ENCODE measurements around the gene RLN2.
"Not testable (repeated sequence)": the region's sequence is repeated elsewhere in the genome, so short reads cannot be mapped to it uniquely, and the experiment has no call there.

Gene RLN2

GRCh38 chr9:5303840-5304795 is at the start of gene RLN2:
TSS of gene RLN2 (minus strand) at chr9:5304716. CDS start at chr9:5304580, 136 bp downstream.
- not testable (repeated sequence) for H3K9ac ChIP-seq (ENCODE audit: low read length); H3K27me3 ChIP-seq (ENCODE audit: control insufficient read depth, insufficient read depth, low read length); H3K27ac ChIP-seq (ENCODE audit: low read depth, low read length); H3K36me3 ChIP-seq (ENCODE audit: control insufficient read depth, insufficient read depth, low read length); H3K4me1 ChIP-seq (ENCODE audit: control insufficient read depth, insufficient read depth, low read length); H3K9me3 ChIP-seq (ENCODE audit: control insufficient read depth, insufficient read depth, low read depth, low read length)
- H3K4me3 ChIP-seq (ENCODE audit: low read depth, low read length), result peak within 1 kb of the TSS; percentile 34; the same call in 1 of the 2 replicates

- Histone ChIP-seq H3K4me3 (ENCODE audit: low read depth, low read length) (no peak overlapping the region), H3K9me3 (ENCODE audit: control insufficient read depth, insufficient read depth, low read depth, low read length) (no peaks in the 10 kb centered on the region), H3K4me1 (ENCODE audit: control insufficient read depth, insufficient read depth, low read length) (no peaks in the 10 kb centered on the region), H3K27me3 (ENCODE audit: control insufficient read depth, insufficient read depth, low read length) (no peaks in the 10 kb centered on the region), H3K27ac (ENCODE audit: low read depth, low read length) (no peak overlapping the region), H3K36me3 (ENCODE audit: control insufficient read depth, insufficient read depth, low read length) (no peaks in the 10 kb centered on the region), H3K9ac (ENCODE audit: low read length) (no peak overlapping the region)
Measured at GRCh38 chr9:5354184-5354583, 49.7 kb upstream of the RLN2 start.

- no peak overlapping the region for H3K27ac ChIP-seq (ENCODE audit: low read depth, low read length)
- no peak overlapping the region for H3K9ac ChIP-seq (ENCODE audit: low read length)
Measured at GRCh38 chr9:5352637-5353248, 48.2 kb upstream of the RLN2 start.

GRCh38 chr9:5338992-5339981 is 34.8 kb upstream of the RLN2 start, which contains the start of gene RLN1:
TSS of gene RLN1 (minus strand) at chr9:5339876. CDS start at chr9:5339746, 130 bp downstream.
- H3K4me1 ChIP-seq (ENCODE audit: control insufficient read depth, insufficient read depth, low read length); H3K27me3 ChIP-seq (ENCODE audit: control insufficient read depth, insufficient read depth, low read length); H3K36me3 ChIP-seq (ENCODE audit: control insufficient read depth, insufficient read depth, low read length); H3K27ac ChIP-seq (ENCODE audit: low read depth, low read length); H3K9me3 ChIP-seq (ENCODE audit: control insufficient read depth, insufficient read depth, low read depth, low read length); H3K9ac ChIP-seq (ENCODE audit: low read length): not testable (repeated sequence)
- peak within 1 kb of the TSS; percentile 40 for H3K4me3 ChIP-seq (ENCODE audit: low read depth, low read length)

More at GRCh38 chr9:5352637-5353248, 48.2 kb upstream of the RLN2 start:
- H3K36me3 ChIP-seq (ENCODE audit: control insufficient read depth, insufficient read depth, low read length), result no peaks in the 10 kb centered on the region
- H3K4me1 ChIP-seq (ENCODE audit: control insufficient read depth, insufficient read depth, low read length), result no peaks in the 10 kb centered on the region
- no peaks in the 10 kb centered on the region for H3K27me3 ChIP-seq (ENCODE audit: control insufficient read depth, insufficient read depth, low read length)
- no peaks in the 10 kb centered on the region for H3K9me3 ChIP-seq (ENCODE audit: control insufficient read depth, insufficient read depth, low read depth, low read length)
- H3K4me3 ChIP-seq (ENCODE audit: low read depth, low read length), result no peak overlapping the region

- no peaks in the 10 kb centered on the region for H3K36me3 ChIP-seq (ENCODE audit: control insufficient read depth, insufficient read depth, low read length)
- no peaks in the 10 kb centered on the region for H3K27me3 ChIP-seq (ENCODE audit: control insufficient read depth, insufficient read depth, low read length)
- H3K9me3 ChIP-seq (ENCODE audit: control insufficient read depth, insufficient read depth, low read depth, low read length), result no peaks in the 10 kb centered on the region
- no peak overlapping the region for H3K27ac ChIP-seq (ENCODE audit: low read depth, low read length)
- no peak overlapping the region for H3K9ac ChIP-seq (ENCODE audit: low read length)
- no peak overlapping the region for H3K4me3 ChIP-seq (ENCODE audit: low read depth, low read length)
- no peaks in the 10 kb centered on the region for H3K4me1 ChIP-seq (ENCODE audit: control insufficient read depth, insufficient read depth, low read length)
Measured at GRCh38 chr9:5336688-5337087, 32.2 kb upstream of the RLN2 start.

GRCh38 chr9:5331276-5331675 is 26.8 kb upstream of the RLN2 start:
- H3K27me3 ChIP-seq (ENCODE audit: control insufficient read depth, insufficient read depth, low read length); H3K9me3 ChIP-seq (ENCODE audit: control insufficient read depth, insufficient read depth, low read depth, low read length); H3K9ac ChIP-seq (ENCODE audit: low read length); H3K36me3 ChIP-seq (ENCODE audit: control insufficient read depth, insufficient read depth, low read length); H3K4me3 ChIP-seq (ENCODE audit: low read depth, low read length); H3K27ac ChIP-seq (ENCODE audit: low read depth, low read length): not testable (repeated sequence)
- peaks cover 15% of the 10 kb centered on the region for H3K4me1 ChIP-seq (ENCODE audit: control insufficient read depth, insufficient read depth, low read length)

GRCh38 chr9:5326893-5327548 is 22.5 kb upstream of the RLN2 start:
- H3K9ac ChIP-seq (ENCODE audit: low read length), result no peak overlapping the region

GRCh38 chr9:5326187-5326586 is 21.7 kb upstream of the RLN2 start:
- H3K27ac ChIP-seq (ENCODE audit: low read depth, low read length), result no peak overlapping the region
- no peaks in the 10 kb centered on the region for H3K27me3 ChIP-seq (ENCODE audit: control insufficient read depth, insufficient read depth, low read length)
- H3K9ac ChIP-seq (ENCODE audit: low read length), result no peak overlapping the region
- H3K36me3 ChIP-seq (ENCODE audit: control insufficient read depth, insufficient read depth, low read length), result no peaks in the 10 kb centered on the region
- peaks cover 16% of the 10 kb centered on the region for H3K4me1 ChIP-seq (ENCODE audit: control insufficient read depth, insufficient read depth, low read length)
- no peak overlapping the region for H3K4me3 ChIP-seq (ENCODE audit: low read depth, low read length)
- H3K9me3 ChIP-seq (ENCODE audit: control insufficient read depth, insufficient read depth, low read depth, low read length), result no peaks in the 10 kb centered on the region

More at GRCh38 chr9:5326893-5327548, 22.5 kb upstream of the RLN2 start:
- H3K4me3 ChIP-seq (ENCODE audit: low read depth, low read length), result peak overlapping the region; percentile 50
- H3K4me1 ChIP-seq (ENCODE audit: control insufficient read depth, insufficient read depth, low read length), result peaks cover 16% of the 10 kb centered on the region
- H3K27me3 ChIP-seq (ENCODE audit: control insufficient read depth, insufficient read depth, low read length), result no peaks in the 10 kb centered on the region
- H3K27ac ChIP-seq (ENCODE audit: low read depth, low read length), result no peak overlapping the region
- no peaks in the 10 kb centered on the region for H3K9me3 ChIP-seq (ENCODE audit: control insufficient read depth, insufficient read depth, low read depth, low read length)
- H3K36me3 ChIP-seq (ENCODE audit: control insufficient read depth, insufficient read depth, low read length), result no peaks in the 10 kb centered on the region

- not testable (repeated sequence) for H3K4me1 ChIP-seq (ENCODE audit: control insufficient read depth, insufficient read depth, low read length); H3K9me3 ChIP-seq (ENCODE audit: control insufficient read depth, insufficient read depth, low read depth, low read length); H3K36me3 ChIP-seq (ENCODE audit: control insufficient read depth, insufficient read depth, low read length); H3K27me3 ChIP-seq (ENCODE audit: control insufficient read depth, insufficient read depth, low read length); H3K27ac ChIP-seq (ENCODE audit: low read depth, low read length); H3K4me3 ChIP-seq (ENCODE audit: low read depth, low read length); H3K9ac ChIP-seq (ENCODE audit: low read length)
Measured at GRCh38 chr9:5321601-5322000, 17.1 kb upstream of the RLN2 start.

GRCh38 chr9:5321058-5321457 is 16.5 kb upstream of the RLN2 start:
- H3K27ac ChIP-seq (ENCODE audit: low read depth, low read length), result no peak overlapping the region
- no peaks in the 10 kb centered on the region for H3K4me1 ChIP-seq (ENCODE audit: control insufficient read depth, insufficient read depth, low read length)
- H3K9ac ChIP-seq (ENCODE audit: low read length), result no peak overlapping the region
- H3K36me3 ChIP-seq (ENCODE audit: control insufficient read depth, insufficient read depth, low read length), result no peaks in the 10 kb centered on the region
- H3K4me3 ChIP-seq (ENCODE audit: low read depth, low read length), result no peak overlapping the region
- 0 out of 2 replicates have a peak, but pooled peaks cover 3% of the 10 kb centered on the region for H3K9me3 ChIP-seq (ENCODE audit: control insufficient read depth, insufficient read depth, low read depth, low read length)
- H3K27me3 ChIP-seq (ENCODE audit: control insufficient read depth, insufficient read depth, low read length), result no peaks in the 10 kb centered on the region
